Aorta (tissue), 5 donors: Measurements from ENCODE around the gene AHI1. TPM values are rescaled to one million over a fixed set of nuclear protein-coding genes. Genes with fewer than 3 reads are reported as not detected.

ENCODE experiments used
- ATAC-seq: fragments of 200-7000 bp; cut with Tn5 transposase; one replicate; pipeline ENCODE4 v1.9.1; 2022; ENCODE audit warnings: moderate library complexity; ENCODE audit not compliant: low FRiP score
- DNase-seq, 2 donors: peaks; one replicate each; pipeline ENCODE4 v3.0.0-alpha.2; 2020
- H3K27ac ChIP-seq, 2 donors: one replicate each; pipeline ENCODE4 v1.5.1; 2013; ENCODE audit warnings: low read length in 2 of 2, mild to moderate bottlenecking in 2 of 2, moderate library complexity in 2 of 2, control low read depth in 1 of 2, inconsistent platforms in 1 of 2, low read depth in 1 of 2
- H3K27me3 ChIP-seq, 2 donors: one replicate each; pipeline ENCODE4 v1.6.1; 2013; ENCODE audit warnings: control low read depth in 1 of 2, low read length in 1 of 2, mild to moderate bottlenecking in 1 of 2, moderate library complexity in 1 of 2; ENCODE audit not compliant: insufficient read depth in 2 of 2, control insufficient read depth in 1 of 2
- H3K36me3 ChIP-seq, 2 donors: one replicate each; pipeline ENCODE4 v1.6.1; 2013; ENCODE audit warnings: control low read depth in 1 of 2, low read length in 1 of 2, mild to moderate bottlenecking in 1 of 2; ENCODE audit not compliant: insufficient read depth in 2 of 2, control insufficient read depth in 1 of 2
- H3K4me1 ChIP-seq, 2 donors: one replicate each; pipeline ENCODE4 v1.6.1; 2013; ENCODE audit warnings: low read length in 2 of 2, control low read depth in 1 of 2, mild to moderate bottlenecking in 1 of 2, moderate library complexity in 1 of 2; ENCODE audit not compliant: insufficient read depth in 2 of 2, control insufficient read depth in 1 of 2
- H3K4me3 ChIP-seq, 2 donors: one replicate each; pipeline ENCODE4 v1.5.1; 2013; ENCODE audit warnings: low read length in 2 of 2, control low read depth in 1 of 2, mild to moderate bottlenecking in 1 of 2
- H3K9me3 ChIP-seq: one replicate; pipeline ENCODE4 v1.6.1; 2013; ENCODE audit warnings: mild to moderate bottlenecking, low read length; ENCODE audit not compliant: control insufficient read depth
- WGBS, 2 donors: extraction: QIAGEN DNeasy Blood & Tissue Kit; methylation state at CpG; one replicate each; pipeline ENCODE4 v1.1.7; 2013; 5-methylcytosine and 5-hydroxymethylcytosine counted together
- intact Hi-C, 2 donors: fragments of 100-400 bp; cut with DNase I; formaldehyde crosslinking; loops; one replicate each; pipeline versions ENCODE4 v1.14.2 to v1.15.0; 2022
- polyA plus RNA-seq, 2 donors: library from polyadenylated mRNA; stranded (reverse); fragments of 200-250 nt; gene quantifications; one replicate each; pipeline ENCODE4 v1.2.3, GENCODE V29; 2013
- total RNA-seq, 2 donors: library from RNA; stranded (reverse); fragmentation: NEBNext Ultra II Directional; extraction: Animal tissue kit (Norgen Biotek cat#: 25700); gene quantifications; one replicate each; pipeline ENCODE4 v1.2.1, GENCODE V29; 2021
- donor health status: healthy with polysubstance abuse.
- donor health status: Bipolar disorder and iron deficiency.
- donor health status: DM: no; HTN: no; CAD: no.
- donor health status: DM: no; HTN: no; CAD: no.
- donor health status: DM: yes; HTN: yes; CAD: no.

AHI1 gene
- total and polyA plus RNA-seq, 4 donors, result 4.1 to 65.5 (median 36.8) TPM

- Histone ChIP-seq H3K4me1 (no peaks in the 10 kb centered on the region), H3K9me3 (no peaks in the 10 kb centered on the region), H3K4me3 (no peak overlapping the region), H3K27me3 (no peaks in the 10 kb centered on the region), H3K27ac (no peak overlapping the region), H3K36me3 (no peaks in the 10 kb centered on the region)
- intact Hi-C loops, result no loop called here
- WGBS, 2 donors, result 88% methylated on average over 5 of the region's 5 CpGs
- DNase-seq (no peak), ATAC-seq (no peak)
These were observed 100.2 kb downstream of the AHI1 start for GRCh38 chr6:135397172-135397952.

- Histone ChIP-seq H3K4me1 (no peaks in the 10 kb centered on the region), H3K27me3 (no peaks in the 10 kb centered on the region), H3K9me3 (no peaks in the 10 kb centered on the region), H3K36me3 (peaks cover 0 to 2% of the 10 kb centered on the region in 2 donors), H3K4me3 (no peak overlapping the region), H3K27ac (no peak overlapping the region)
- DNase-seq (no peak), ATAC-seq (no peak)
- intact Hi-C loops, result no loop called here
These were observed 102.4 kb downstream of the AHI1 start for GRCh38 chr6:135395136-135395535.

- intact Hi-C loops, result no loop called here
- no peaks in the 10 kb centered on the region for H3K4me1 ChIP-seq
- H3K9me3 ChIP-seq, result no peaks in the 10 kb centered on the region
- WGBS, 2 donors, result 45 to 47% methylated on average over 2 of the region's 2 CpGs
- no peaks in the 10 kb centered on the region for H3K27me3 ChIP-seq
- DNase-seq (no peak), ATAC-seq (no peak)
- H3K27ac ChIP-seq, result no peak overlapping the region
- peaks cover 0 to 2% of the 10 kb centered on the region in 2 donors for H3K36me3 ChIP-seq
- no peak overlapping the region for H3K4me3 ChIP-seq
These were observed 104.3 kb downstream of the AHI1 start for GRCh38 chr6:135393289-135393688.

GRCh38 chr6:135390458-135390857 is 107.1 kb downstream of the AHI1 start:
- no peaks in the 10 kb centered on the region for H3K9me3 ChIP-seq
- ATAC-seq (no peak), DNase-seq (no peak)
- H3K4me1 ChIP-seq, result no peaks in the 10 kb centered on the region
- no peak overlapping the region for H3K27ac ChIP-seq
- H3K27me3 ChIP-seq, result no peaks in the 10 kb centered on the region
- no peak overlapping the region for H3K4me3 ChIP-seq
- 86 to 88% methylated on average over 4 of the region's 4 CpGs for WGBS, 2 donors
- peaks cover 0 to 2% of the 10 kb centered on the region in 2 donors for H3K36me3 ChIP-seq
- intact Hi-C loops, result no loop called here

GRCh38 chr6:135385299-135385698 is 112.2 kb downstream of the AHI1 start:
- no peak overlapping the region for H3K4me3 ChIP-seq
- no peak overlapping the region for H3K27ac ChIP-seq
- H3K4me1 ChIP-seq, result no peaks in the 10 kb centered on the region
- no peak for DNase-seq
- ATAC-seq, result no peak
- peaks cover 0 to under 1% of the 10 kb centered on the region in 2 donors for H3K36me3 ChIP-seq
- no peaks in the 10 kb centered on the region for H3K27me3 ChIP-seq
- intact Hi-C loops, result no loop called here
- 85 to 93% methylated on average over 2 of the region's 2 CpGs for WGBS, 2 donors
- H3K9me3 ChIP-seq, result no peaks in the 10 kb centered on the region

GRCh38 chr6:135383766-135384165 is 113.8 kb downstream of the AHI1 start:
- intact Hi-C loops, result no loop called here
- no peaks in the 10 kb centered on the region for H3K27me3 ChIP-seq
- 86 to 89% methylated on average over 3 of the region's 3 CpGs for WGBS, 2 donors
- no peak for DNase-seq
- H3K4me1 ChIP-seq, result no peaks in the 10 kb centered on the region
- no peaks in the 10 kb centered on the region for H3K9me3 ChIP-seq
- H3K36me3 ChIP-seq, result no peaks in the 10 kb centered on the region
- no peak overlapping the region for H3K4me3 ChIP-seq
- ATAC-seq, result no peak
- no peak overlapping the region for H3K27ac ChIP-seq

- no peaks in the 10 kb centered on the region for H3K27me3 ChIP-seq
- H3K9me3 ChIP-seq, result no peaks in the 10 kb centered on the region
- H3K4me1 ChIP-seq, result no peaks in the 10 kb centered on the region
- no peaks in the 10 kb centered on the region for H3K36me3 ChIP-seq
- intact Hi-C loops, result no loop called here
- ATAC-seq (no peak), DNase-seq (no peak)
- WGBS, 2 donors, result 85 to 87% methylated on average over 2 of the region's 2 CpGs
- H3K4me3 ChIP-seq, result no peak overlapping the region
- no peak overlapping the region for H3K27ac ChIP-seq
These were observed 114.2 kb downstream of the AHI1 start for GRCh38 chr6:135383301-135383700.

- Histone ChIP-seq H3K27me3 (no peaks in the 10 kb centered on the region), H3K4me3 (no peak overlapping the region), H3K9me3 (no peaks in the 10 kb centered on the region), H3K27ac (no peak overlapping the region), H3K4me1 (no peaks in the 10 kb centered on the region), H3K36me3 (no peaks in the 10 kb centered on the region)
- intact Hi-C loops, result no loop called here
- DNase-seq (no peak), ATAC-seq (no peak)
- 47 to 50% methylated on average over 2 of the region's 2 CpGs for WGBS, 2 donors
These were observed 115.3 kb downstream of the AHI1 start for GRCh38 chr6:135382182-135382628.

GRCh38 chr6:135380793-135381192 is 116.7 kb downstream of the AHI1 start:
- intact Hi-C loops, result no loop called here
- Histone ChIP-seq H3K4me1 (no peaks in the 10 kb centered on the region), H3K36me3 (no peaks in the 10 kb centered on the region), H3K9me3 (no peaks in the 10 kb centered on the region), H3K4me3 (no peak overlapping the region), H3K27me3 (no peaks in the 10 kb centered on the region), H3K27ac (no peak overlapping the region)
- ATAC-seq (no peak), DNase-seq (no peak)
